MCF 10A (cell line): ENCODE results near the gene SCN4A. TPM values are rescaled to one million over a fixed set of nuclear protein-coding genes. Genes with fewer than 3 reads are reported as not detected.

ENCODE experiments used
- BruUV-seq: library from RNA; stranded (reverse); fragments of 400-500 nt; replicated peaks from 2 replicates; lab custom pipeline; 2021; lab: Mats Ljungman, UMichigan
- CTCF ChIA-PET: fragments of 300-600 bp; sonication (Branson Sonifier 250); formaldehyde crosslinking; extraction: SDS; loops from one replicate; lab custom pipeline; 2021; ENCODE audit warnings: antibody characterized with exemption, inconsistent platforms; lab: Yijun Ruan, JAX
- POLR2A ChIA-PET: fragments of 300-600, 350-650 bp; sonication (Branson Sonifier 250); formaldehyde crosslinking; extraction: SDS; loops from one replicate; lab custom pipeline; 2020; ENCODE audit warnings: antibody characterized with exemption, inconsistent platforms; lab: Yijun Ruan, JAX
- DNase-seq: peaks from one replicate; pipeline ENCODE4 v3.0.0-alpha.2; 2018; ENCODE audit not compliant: unreplicated experiment
- H3K27ac Mint-ChIP-seq: one replicate; pipeline ENCODE4 v1.8.0; 2022; ENCODE audit warnings: mild to moderate bottlenecking, low read depth, mixed read lengths; ENCODE audit not compliant: unreplicated experiment
- H3K27me3 Mint-ChIP-seq: one replicate; pipeline ENCODE4 v1.8.0; 2022; ENCODE audit warnings: mixed read lengths; ENCODE audit not compliant: insufficient read depth, unreplicated experiment
- H3K36me3 Mint-ChIP-seq: one replicate; pipeline ENCODE4 v1.8.0; 2022; ENCODE audit warnings: mild to moderate bottlenecking, moderate library complexity, mixed read lengths; ENCODE audit not compliant: insufficient read depth, unreplicated experiment
- H3K4me1 Mint-ChIP-seq: one replicate; pipeline ENCODE4 v1.8.0; 2022; ENCODE audit warnings: mixed read lengths; ENCODE audit not compliant: insufficient read depth, unreplicated experiment
- H3K4me3 Mint-ChIP-seq: one replicate; pipeline ENCODE4 v1.8.0; 2022; ENCODE audit warnings: mild to moderate bottlenecking, moderate library complexity, mixed read lengths; ENCODE audit not compliant: unreplicated experiment
- H3K9me3 Mint-ChIP-seq: one replicate; pipeline ENCODE4 v1.8.0; 2022; ENCODE audit warnings: mixed read lengths; ENCODE audit not compliant: unreplicated experiment
- intact Hi-C: fragments of 100-400 bp; cut with micrococcal nuclease; formaldehyde crosslinking; loops from 2 replicates; pipeline ENCODE4 v1.14.1; 2022
- total RNA-seq: library from RNA; stranded (reverse); gene quantifications from 2 replicates; pipeline ENCODE4 v1.2.3, GENCODE V29; 2022
- TF ChIP-seq, protein P1 (sequence below): fragments of 200-600 bp; IDR thresholded peaks from one replicate; pipeline ENCODE4 v1.8.0; 2022; ENCODE audit warnings: antibody characterized with exemption, mild to moderate bottlenecking; ENCODE audit not compliant: unreplicated experiment

SCN4A gene
- total RNA-seq, 1 experiment from 2014 or later: not detected

DNA sequence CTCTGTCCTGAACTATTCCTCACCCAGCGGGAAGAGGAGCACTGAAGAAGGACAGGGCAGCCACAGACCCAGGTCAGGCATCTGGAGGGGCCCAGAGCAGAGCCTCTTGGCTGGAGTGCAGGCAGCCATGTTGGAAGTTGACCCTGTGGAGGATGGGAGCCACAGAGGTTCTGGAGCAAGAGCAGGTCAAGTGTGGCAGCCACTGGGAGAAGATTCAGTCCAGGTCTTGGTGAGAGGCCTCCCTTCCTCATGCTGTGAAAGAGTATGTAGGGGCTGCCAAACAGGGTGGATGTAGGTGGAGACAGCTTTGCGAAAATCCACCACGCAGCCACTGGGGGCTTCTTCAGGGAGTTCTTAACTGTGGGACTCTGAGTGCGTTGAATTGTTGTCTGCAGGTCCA lies 40.0 kb downstream of the SCN4A start:
- ChIA-PET POLR2A (interaction anchor here (0.6 kb wide), 1 partner anchor 91 kb away, joined by 4 read pairs; no protein-coding TSS in a partner anchor), CTCF (interaction anchor here (0.6 to 3.5 kb wide), 3 partner anchors 13 to 370 kb away, joined by 4 to 21 read pairs (median 5); partner anchors contain the start of gene GH1)
- Mint-ChIP-seq H3K27ac (no peak overlapping the region), H3K9me3 (no peaks in the 10 kb centered on the region), H3K4me3 (no peak overlapping the region), H3K27me3 (peaks cover 12% of the 10 kb centered on the region), H3K36me3 (no peaks in the 10 kb centered on the region), H3K4me1 (no peaks in the 10 kb centered on the region)
- TF ChIP-seq, protein P1, sequence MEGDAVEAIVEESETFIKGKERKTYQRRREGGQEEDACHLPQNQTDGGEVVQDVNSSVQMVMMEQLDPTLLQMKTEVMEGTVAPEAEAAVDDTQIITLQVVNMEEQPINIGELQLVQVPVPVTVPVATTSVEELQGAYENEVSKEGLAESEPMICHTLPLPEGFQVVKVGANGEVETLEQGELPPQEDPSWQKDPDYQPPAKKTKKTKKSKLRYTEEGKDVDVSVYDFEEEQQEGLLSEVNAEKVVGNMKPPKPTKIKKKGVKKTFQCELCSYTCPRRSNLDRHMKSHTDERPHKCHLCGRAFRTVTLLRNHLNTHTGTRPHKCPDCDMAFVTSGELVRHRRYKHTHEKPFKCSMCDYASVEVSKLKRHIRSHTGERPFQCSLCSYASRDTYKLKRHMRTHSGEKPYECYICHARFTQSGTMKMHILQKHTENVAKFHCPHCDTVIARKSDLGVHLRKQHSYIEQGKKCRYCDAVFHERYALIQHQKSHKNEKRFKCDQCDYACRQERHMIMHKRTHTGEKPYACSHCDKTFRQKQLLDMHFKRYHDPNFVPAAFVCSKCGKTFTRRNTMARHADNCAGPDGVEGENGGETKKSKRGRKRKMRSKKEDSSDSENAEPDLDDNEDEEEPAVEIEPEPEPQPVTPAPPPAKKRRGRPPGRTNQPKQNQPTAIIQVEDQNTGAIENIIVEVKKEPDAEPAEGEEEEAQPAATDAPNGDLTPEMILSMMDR: no peak
- no peak for DNase-seq
- no TSS peak for BruUV-seq
- intact Hi-C loops: no loop called here

DNA sequence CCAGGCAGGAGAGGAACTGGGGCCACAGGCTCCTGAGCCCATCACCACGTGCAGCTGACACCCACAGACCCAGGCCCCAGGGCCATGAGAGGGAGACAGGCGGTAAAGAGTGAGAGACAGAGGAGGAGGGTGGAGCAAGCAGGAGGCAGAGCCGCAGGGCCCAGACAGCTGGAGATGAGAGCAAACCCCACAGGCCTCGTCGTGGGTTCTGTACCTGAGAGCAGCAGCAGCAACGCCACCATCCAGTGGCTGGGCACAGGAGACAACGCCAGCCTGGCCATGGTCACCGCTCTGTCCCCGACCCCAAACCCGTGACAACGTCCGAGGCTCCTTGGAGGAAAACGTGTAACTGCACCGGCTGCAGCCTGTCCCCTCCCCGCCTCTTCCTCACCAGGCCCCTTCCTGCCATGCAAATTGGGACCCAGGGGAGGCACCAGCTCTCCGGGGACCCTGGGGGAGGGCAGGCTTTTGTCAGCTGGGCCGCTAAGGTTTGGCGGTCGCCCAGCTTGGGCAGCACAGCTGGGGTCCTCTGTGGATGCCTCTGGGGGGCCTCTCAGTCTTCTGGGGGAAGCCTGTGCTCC lies 40.6 kb downstream of the SCN4A start, which contains the start of gene CD79B:
Gene CD79B, minus strand, starts transcription at position 351 of the 581 bp plus-strand sequence. Its CDS starts 70 bp downstream, at position 281.
- no peak within 1 kb of the TSS for H3K27ac Mint-ChIP-seq
- no peak for DNase-seq
- ChIA-PET CTCF (interaction anchor here (0.6 to 3.5 kb wide), 2 partner anchors 13 to 731 kb away, joined by 4 to 21 read pairs; partner anchors contain the start of gene GH1), POLR2A (interaction anchor here (0.6 kb wide), 1 partner anchor 92 kb away, joined by 4 read pairs; no protein-coding TSS in a partner anchor)
- H3K36me3 Mint-ChIP-seq: no peaks in the 10 kb centered on the region
- no peak within 1 kb of the TSS for H3K4me3 Mint-ChIP-seq
- no peaks in the 10 kb centered on the region for H3K4me1 Mint-ChIP-seq
- TF ChIP-seq, protein P1: no peak
- intact Hi-C loops: no loop called here
- BruUV-seq: no TSS peak
- peaks cover 12% of the 10 kb centered on the region for H3K27me3 Mint-ChIP-seq
- H3K9me3 Mint-ChIP-seq: no peaks in the 10 kb centered on the region

DNA sequence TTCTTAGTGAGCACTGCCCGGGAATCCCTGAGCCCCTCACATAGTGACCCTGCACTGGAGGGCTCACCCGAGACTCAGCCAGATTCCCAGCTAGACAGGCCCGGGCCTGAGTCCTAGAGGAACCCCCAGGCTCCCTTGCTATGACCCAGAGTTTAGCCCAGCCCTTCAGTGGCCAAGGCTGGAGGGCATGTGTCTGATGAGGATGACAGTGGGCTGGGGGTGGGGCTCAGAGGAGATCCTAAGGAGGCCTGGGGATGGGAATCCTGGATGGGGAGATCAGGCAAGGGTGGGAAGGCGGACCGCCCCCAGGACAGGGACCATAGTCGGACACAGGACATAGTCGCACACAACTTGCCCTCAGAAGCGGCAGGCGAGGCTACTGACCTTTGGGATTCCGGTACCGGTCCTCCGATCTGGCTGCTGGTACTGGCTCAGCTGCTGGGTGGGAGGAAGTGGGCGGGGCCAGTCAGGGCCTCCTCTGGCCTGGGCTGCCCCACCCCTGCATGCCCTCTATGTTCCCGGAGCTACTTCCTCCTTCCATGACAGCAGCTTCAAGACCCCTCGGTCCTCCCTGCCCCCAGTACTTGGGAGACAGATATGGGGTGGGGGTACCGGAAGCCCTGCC lies 41.7 kb downstream of the SCN4A start:
- peaks cover 7% of the 10 kb centered on the region for H3K27me3 Mint-ChIP-seq
- H3K4me3 Mint-ChIP-seq: no peak overlapping the region
- ChIA-PET POLR2A (no interaction called here), CTCF (interaction anchor here (0.5 to 3.5 kb wide), 3 partner anchors 10 to 860 kb away, joined by 3 to 21 read pairs (median 3); partner anchors contain the start of gene GH1)
- DNase-seq: no peak
- intact Hi-C loops: no loop called here
- no peak overlapping the region for H3K27ac Mint-ChIP-seq
- TF ChIP-seq, protein P1: no peak
- H3K36me3 Mint-ChIP-seq: no peaks in the 10 kb centered on the region
- H3K9me3 Mint-ChIP-seq: no peaks in the 10 kb centered on the region
- no peaks in the 10 kb centered on the region for H3K4me1 Mint-ChIP-seq
- no TSS peak for BruUV-seq
